B cell (primary cell): Measurements from ENCODE around the gene CAPN5.

Source experiments
- CTCF ChIP-seq: fragments of 200-600 bp; IDR thresholded peaks from one replicate; pipeline ENCODE4 v1.8.0; 2022; ENCODE audit warnings: antibody characterized with exemption, mild to moderate bottlenecking
- EZH2 ChIP-seq: IDR thresholded peaks from 2 replicates; pipeline ENCODE4 v1.6.1; 2012; ENCODE audit warnings: borderline replicate concordance, low read depth, mild to moderate bottlenecking, moderate library complexity, low read length; ENCODE audit not compliant: insufficient read depth, poor library complexity, severe bottlenecking

- TF ChIP-seq CTCF (peak; percentile 95), EZH2 (no peak)
Measured at GRCh38 chr11:77127235-77127911, 60.6 kb downstream of the CAPN5 start.
